Measurements from ENCODE around the gene TMCO4. TPM values are rescaled to one million over a fixed set of nuclear protein-coding genes. Genes with fewer than 3 reads are reported as not detected.

TMCO4 gene
- total and polyA plus RNA-seq, 2 donors (not counting 1 experiment from before 2014, with no cell fraction given): 12.5 to 24.3 TPM

GRCh38 chr1:19808351-19808750, 8.6 kb upstream of the TMCO4 start:
- no peak for TF ChIP-seq EZH2 (IDR thresholded peaks at IDR 0.05; ENCODE audit: low read length, missing control alignments)
- TF ChIP-seq, protein P1, sequence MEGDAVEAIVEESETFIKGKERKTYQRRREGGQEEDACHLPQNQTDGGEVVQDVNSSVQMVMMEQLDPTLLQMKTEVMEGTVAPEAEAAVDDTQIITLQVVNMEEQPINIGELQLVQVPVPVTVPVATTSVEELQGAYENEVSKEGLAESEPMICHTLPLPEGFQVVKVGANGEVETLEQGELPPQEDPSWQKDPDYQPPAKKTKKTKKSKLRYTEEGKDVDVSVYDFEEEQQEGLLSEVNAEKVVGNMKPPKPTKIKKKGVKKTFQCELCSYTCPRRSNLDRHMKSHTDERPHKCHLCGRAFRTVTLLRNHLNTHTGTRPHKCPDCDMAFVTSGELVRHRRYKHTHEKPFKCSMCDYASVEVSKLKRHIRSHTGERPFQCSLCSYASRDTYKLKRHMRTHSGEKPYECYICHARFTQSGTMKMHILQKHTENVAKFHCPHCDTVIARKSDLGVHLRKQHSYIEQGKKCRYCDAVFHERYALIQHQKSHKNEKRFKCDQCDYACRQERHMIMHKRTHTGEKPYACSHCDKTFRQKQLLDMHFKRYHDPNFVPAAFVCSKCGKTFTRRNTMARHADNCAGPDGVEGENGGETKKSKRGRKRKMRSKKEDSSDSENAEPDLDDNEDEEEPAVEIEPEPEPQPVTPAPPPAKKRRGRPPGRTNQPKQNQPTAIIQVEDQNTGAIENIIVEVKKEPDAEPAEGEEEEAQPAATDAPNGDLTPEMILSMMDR (conservative IDR thresholded peaks at IDR 0.05 in 1 of 2, IDR thresholded peaks at IDR 0.05 in 1 of 2; ENCODE audit: low read depth in 1 of 2, low read length in 2 of 2): no peak
- Histone ChIP-seq H3K27ac (ENCODE audit: insufficient read depth, low read length) (no peak overlapping the region), H3K4me1 (ENCODE audit: control insufficient read depth, extremely low read depth, insufficient read depth, low read length) (no peaks in the 10 kb centered on the region), H4K20me1 (ENCODE audit: control insufficient read depth, extremely low read depth, insufficient read depth, low read length) (no peaks in the 10 kb centered on the region), H2AFZ (ENCODE audit: low read length) (no peak overlapping the region), H3K79me2 (ENCODE audit: control insufficient read depth, insufficient read depth, low read length) (no peaks in the 10 kb centered on the region), H3K4me2 (ENCODE audit: extremely low read depth, insufficient read depth, low read length) (no peak overlapping the region), H3K9ac (ENCODE audit: insufficient read depth, low read length) (no peak overlapping the region), H3K36me3 (ENCODE audit: control insufficient read depth, insufficient read depth, low read length) (no peaks in the 10 kb centered on the region), H3K9me3 (ENCODE audit: control insufficient read depth, insufficient read depth, low read depth, low read length) (no peaks in the 10 kb centered on the region), H3K4me3 (replicated peaks in 1 of 4; ENCODE audit: control extremely low read depth in 1 of 4, insufficient read depth in 1 of 4, low read depth in 3 of 4, low read length in 4 of 4) (no peak overlapping the region), H3K27me3 (ENCODE audit: control insufficient read depth, insufficient read depth, low read length) (peaks cover 2% of the 10 kb centered on the region)
- no peak for DNase-seq (ENCODE audit: low read depth in 2 of 2)

GRCh38 chr1:19804831-19805251, 5.1 kb upstream of the TMCO4 start:
- Histone ChIP-seq H3K27ac (ENCODE audit: insufficient read depth, low read length) (no peak overlapping the region), H4K20me1 (ENCODE audit: control insufficient read depth, extremely low read depth, insufficient read depth, low read length) (no peaks in the 10 kb centered on the region), H3K79me2 (ENCODE audit: control insufficient read depth, insufficient read depth, low read length) (no peaks in the 10 kb centered on the region), H3K4me3 (replicated peaks in 1 of 4; ENCODE audit: control extremely low read depth in 1 of 4, insufficient read depth in 1 of 4, low read depth in 3 of 4, low read length in 4 of 4) (no peak overlapping the region), H3K4me1 (ENCODE audit: control insufficient read depth, extremely low read depth, insufficient read depth, low read length) (peaks cover 4% of the 10 kb centered on the region), H3K36me3 (ENCODE audit: control insufficient read depth, insufficient read depth, low read length) (no peaks in the 10 kb centered on the region), H3K4me2 (ENCODE audit: extremely low read depth, insufficient read depth, low read length) (no peak overlapping the region), H3K27me3 (ENCODE audit: control insufficient read depth, insufficient read depth, low read length) (peaks cover 2% of the 10 kb centered on the region), H3K9me3 (ENCODE audit: control insufficient read depth, insufficient read depth, low read depth, low read length) (no peaks in the 10 kb centered on the region), H2AFZ (ENCODE audit: low read length) (no peak overlapping the region), H3K9ac (ENCODE audit: insufficient read depth, low read length) (no peak overlapping the region)
- DNase-seq (ENCODE audit: low read depth in 2 of 2): no peak
- TF ChIP-seq, protein P1 (conservative IDR thresholded peaks at IDR 0.05 in 1 of 2, IDR thresholded peaks at IDR 0.05 in 1 of 2; ENCODE audit: low read depth in 1 of 2, low read length in 2 of 2): no peak
- no peak for TF ChIP-seq EZH2 (IDR thresholded peaks at IDR 0.05; ENCODE audit: low read length, missing control alignments)

GRCh38 chr1:19802269-19802668, 2.6 kb upstream of the TMCO4 start:
- no peak overlapping the region for H3K4me2 ChIP-seq (ENCODE audit: extremely low read depth, insufficient read depth, low read length)
- H3K9ac ChIP-seq (ENCODE audit: insufficient read depth, low read length): no peak overlapping the region
- H3K4me1 ChIP-seq (ENCODE audit: control insufficient read depth, extremely low read depth, insufficient read depth, low read length): peaks cover 14% of the 10 kb centered on the region
- no peak overlapping the region for H3K4me3 ChIP-seq (replicated peaks in 1 of 4; ENCODE audit: control extremely low read depth in 1 of 4, insufficient read depth in 1 of 4, low read depth in 3 of 4, low read length in 4 of 4)
- no peak for DNase-seq (ENCODE audit: low read depth in 2 of 2)
- H3K27ac ChIP-seq (ENCODE audit: insufficient read depth, low read length): no peak overlapping the region
- no peak overlapping the region for H2AFZ ChIP-seq (ENCODE audit: low read length)
- H3K9me3 ChIP-seq (ENCODE audit: control insufficient read depth, insufficient read depth, low read depth, low read length): no peaks in the 10 kb centered on the region
- H3K79me2 ChIP-seq (ENCODE audit: control insufficient read depth, insufficient read depth, low read length): peaks cover 2% of the 10 kb centered on the region
- H3K36me3 ChIP-seq (ENCODE audit: control insufficient read depth, insufficient read depth, low read length): no peaks in the 10 kb centered on the region
- H4K20me1 ChIP-seq (ENCODE audit: control insufficient read depth, extremely low read depth, insufficient read depth, low read length): no peaks in the 10 kb centered on the region
- no peak for TF ChIP-seq EZH2 (IDR thresholded peaks at IDR 0.05; ENCODE audit: low read length, missing control alignments)
- TF ChIP-seq, protein P1 (conservative IDR thresholded peaks at IDR 0.05 in 1 of 2, IDR thresholded peaks at IDR 0.05 in 1 of 2; ENCODE audit: low read depth in 1 of 2, low read length in 2 of 2): no peak
- no peaks in the 10 kb centered on the region for H3K27me3 ChIP-seq (ENCODE audit: control insufficient read depth, insufficient read depth, low read length)

All from fibroblast of lung (primary cell).